Testis (tissue), 2 donors: ENCODE results near the gene HSD3B2.

Experiments used
- POLR2A ChIP-seq: fragments of 450-650 bp; IDR thresholded peaks from one replicate; pipeline ENCODE4 v1.6.1; 2017; ENCODE audit warnings: antibody characterized with exemption, mild to moderate bottlenecking, moderate library complexity
- TF ChIP-seq, protein P1 (sequence below), 3 experiments: fragments of 450-650 bp in 2 of 3; fragments of 200-600 bp in 1 of 3; sonication (generic) in 1 of 3; IDR thresholded peaks; one replicate each; pipeline ENCODE4 v1.5.1; 2016 to 2019; ENCODE audit warnings: antibody characterized with exemption in 3 of 3, mild to moderate bottlenecking in 2 of 3, moderate library complexity in 1 of 3

DNA sequence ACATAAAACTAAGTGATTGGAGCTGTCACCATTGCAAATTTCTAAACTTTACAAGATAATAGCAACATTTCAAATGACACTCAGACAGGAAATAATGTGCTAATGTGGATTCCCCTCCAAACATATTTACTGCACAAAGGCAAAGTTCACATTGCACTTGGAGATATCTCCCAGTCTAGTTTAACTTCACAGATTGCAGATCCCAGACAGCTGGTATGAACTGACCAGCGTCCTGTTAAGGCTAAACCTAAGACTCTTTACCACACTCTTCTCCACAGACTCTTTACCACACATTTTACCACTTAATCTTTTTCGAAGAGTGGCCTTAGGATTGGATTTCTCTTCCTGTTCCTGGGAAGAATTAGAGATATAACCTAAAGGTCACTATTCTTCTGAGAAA, 51.5 kb downstream of the HSD3B2 start:
- TF ChIP-seq, protein P1, sequence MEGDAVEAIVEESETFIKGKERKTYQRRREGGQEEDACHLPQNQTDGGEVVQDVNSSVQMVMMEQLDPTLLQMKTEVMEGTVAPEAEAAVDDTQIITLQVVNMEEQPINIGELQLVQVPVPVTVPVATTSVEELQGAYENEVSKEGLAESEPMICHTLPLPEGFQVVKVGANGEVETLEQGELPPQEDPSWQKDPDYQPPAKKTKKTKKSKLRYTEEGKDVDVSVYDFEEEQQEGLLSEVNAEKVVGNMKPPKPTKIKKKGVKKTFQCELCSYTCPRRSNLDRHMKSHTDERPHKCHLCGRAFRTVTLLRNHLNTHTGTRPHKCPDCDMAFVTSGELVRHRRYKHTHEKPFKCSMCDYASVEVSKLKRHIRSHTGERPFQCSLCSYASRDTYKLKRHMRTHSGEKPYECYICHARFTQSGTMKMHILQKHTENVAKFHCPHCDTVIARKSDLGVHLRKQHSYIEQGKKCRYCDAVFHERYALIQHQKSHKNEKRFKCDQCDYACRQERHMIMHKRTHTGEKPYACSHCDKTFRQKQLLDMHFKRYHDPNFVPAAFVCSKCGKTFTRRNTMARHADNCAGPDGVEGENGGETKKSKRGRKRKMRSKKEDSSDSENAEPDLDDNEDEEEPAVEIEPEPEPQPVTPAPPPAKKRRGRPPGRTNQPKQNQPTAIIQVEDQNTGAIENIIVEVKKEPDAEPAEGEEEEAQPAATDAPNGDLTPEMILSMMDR (IDR thresholded peaks at IDR 0.05) = no peak
- TF ChIP-seq POLR2A = no peak
